ENCODE data around the gene CENPB. TPM values are rescaled to one million over a fixed set of nuclear protein-coding genes. Genes with fewer than 3 reads are reported as not detected.
"Not testable (repeated sequence)": the region's sequence is repeated elsewhere in the genome, so short reads cannot be mapped to it uniquely, and the experiment has no call there.

CENPB gene
- polyA plus RNA-seq, 3 donors: 34.3 to 41.0 (median 38.6) TPM

DNA sequence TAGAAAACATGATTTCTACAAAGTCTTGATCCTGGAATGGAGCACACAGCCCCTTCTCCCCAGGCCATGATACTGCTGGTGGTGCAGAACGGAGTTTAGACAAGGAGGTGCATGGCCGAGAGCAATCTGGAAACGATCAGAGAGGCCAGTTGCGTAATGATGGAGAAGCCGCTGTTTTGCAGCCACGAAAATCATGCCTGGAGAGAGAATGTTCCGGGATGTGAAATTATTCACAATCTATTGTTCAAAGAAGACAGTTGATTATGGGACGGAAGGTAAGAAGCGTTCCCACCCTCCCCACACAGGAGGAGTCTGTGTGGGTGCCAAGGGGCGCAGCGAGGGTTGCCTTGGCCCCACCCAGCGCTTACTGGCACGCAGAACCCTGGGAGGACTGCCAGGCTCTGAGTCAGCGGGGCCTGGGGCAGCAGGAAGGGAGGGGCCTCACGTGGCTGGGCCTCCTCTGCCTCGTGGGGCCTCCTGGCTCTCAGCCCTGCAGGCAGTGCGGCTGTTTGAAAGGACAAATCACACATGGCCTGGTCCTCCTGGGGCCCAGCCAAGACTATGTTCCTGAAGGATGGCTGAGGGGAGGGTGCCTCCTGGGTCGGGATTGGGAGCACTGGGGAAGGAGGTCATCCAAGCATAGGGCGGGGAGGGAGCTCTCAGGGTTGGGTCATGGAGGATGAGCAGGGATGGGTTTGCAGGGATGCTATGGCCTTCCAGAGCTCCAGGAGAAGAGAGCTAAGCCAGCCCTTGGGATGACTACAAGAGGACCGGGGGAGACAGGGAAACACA is 25.1 kb upstream of the CENPB start:
- DNase-seq (ENCODE audit: low read depth in 3 of 3, low spot score in 2 of 3): peak in 2 of 3 donors; percentile 79

DNA sequence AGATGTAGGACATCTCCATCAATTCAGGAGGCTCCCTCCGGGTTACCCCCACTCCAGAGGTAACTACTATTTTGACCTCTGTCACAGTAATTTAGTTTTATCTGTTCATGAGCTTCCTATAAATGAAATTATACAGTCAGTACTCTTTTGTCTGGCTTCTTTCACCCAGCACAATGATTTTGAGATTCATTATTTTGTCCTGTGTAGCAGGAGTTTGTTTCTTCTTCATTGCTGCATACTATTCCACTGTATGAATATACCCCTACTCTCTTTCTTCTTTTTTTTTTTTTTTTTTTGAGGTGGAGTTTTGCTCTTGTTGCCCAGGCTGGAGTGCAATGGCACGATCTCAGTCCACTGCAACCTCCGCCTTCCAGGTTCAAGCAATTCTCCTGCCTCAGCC is 22.0 kb upstream of the CENPB start:
- DNase-seq (ENCODE audit: low read depth in 3 of 3, low spot score in 2 of 3): no peak

DNA sequence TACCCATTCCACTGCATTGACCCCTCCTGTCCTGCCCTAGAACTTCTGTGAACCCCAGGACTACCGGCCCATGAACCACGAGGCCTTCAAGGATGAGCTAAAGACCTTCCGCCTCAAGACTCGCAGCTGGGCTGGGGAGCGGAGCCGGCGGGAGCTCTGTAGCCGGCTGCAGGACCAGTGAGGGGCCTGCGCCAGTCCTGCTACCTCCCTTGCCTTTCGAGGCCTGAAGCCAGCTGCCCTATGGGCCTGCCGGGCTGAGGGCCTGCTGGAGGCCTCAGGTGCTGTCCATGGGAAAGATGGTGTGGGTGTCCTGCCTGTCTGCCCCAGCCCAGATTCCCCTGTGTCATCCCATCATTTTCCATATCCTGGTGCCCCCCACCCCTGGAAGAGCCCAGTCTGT is 18.2 kb upstream of the CENPB start:
- no peak for DNase-seq (ENCODE audit: low read depth in 3 of 3, low spot score in 2 of 3)

DNA sequence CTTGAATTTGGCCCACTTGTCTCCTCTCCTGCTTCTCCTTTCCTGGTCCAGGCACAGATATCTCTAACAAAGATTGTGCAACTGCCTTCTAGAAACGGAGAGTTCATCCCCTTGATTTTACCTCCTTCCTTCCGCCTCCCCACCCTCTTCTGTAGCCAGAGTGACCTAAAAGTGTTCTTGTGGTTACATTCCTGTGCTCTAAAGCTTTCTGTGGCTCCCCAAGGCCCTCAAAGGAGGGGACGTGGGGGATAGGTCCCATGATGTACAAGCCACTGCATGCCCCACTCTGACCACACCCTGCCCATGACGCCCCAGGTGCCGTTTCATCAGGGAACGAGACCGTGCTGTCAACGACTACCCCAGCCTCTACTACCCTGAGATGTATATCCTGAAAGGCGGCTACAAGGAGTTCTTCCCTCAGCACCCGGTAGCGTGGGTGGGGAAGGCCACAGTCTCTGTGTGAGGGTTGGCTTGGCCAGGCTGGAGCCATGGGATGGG is 17.8 kb upstream of the CENPB start:
- no peak for DNase-seq (ENCODE audit: low read depth in 3 of 3, low spot score in 2 of 3)

DNA sequence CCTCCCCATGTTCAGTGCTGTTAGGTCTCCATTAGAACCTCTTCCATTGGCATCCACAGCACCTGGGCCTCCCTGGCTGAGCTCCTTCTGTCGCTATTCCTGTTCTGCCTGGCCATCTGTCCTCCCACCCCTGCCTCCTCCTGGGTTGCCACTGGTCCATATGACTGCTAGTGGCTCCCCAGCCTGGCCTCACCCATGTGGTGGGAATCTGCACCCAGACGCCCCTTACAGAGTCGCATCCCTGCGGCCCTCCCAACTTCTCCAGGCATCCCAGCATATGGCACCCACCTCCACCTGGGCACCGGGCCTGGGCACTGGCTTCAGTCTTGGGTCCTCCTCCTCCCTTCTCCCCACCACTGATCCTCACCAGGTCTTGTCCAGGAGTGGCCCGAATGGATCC is 17.3 kb upstream of the CENPB start:
- DNase-seq (ENCODE audit: low read depth in 3 of 3, low spot score in 2 of 3): no peak

DNA sequence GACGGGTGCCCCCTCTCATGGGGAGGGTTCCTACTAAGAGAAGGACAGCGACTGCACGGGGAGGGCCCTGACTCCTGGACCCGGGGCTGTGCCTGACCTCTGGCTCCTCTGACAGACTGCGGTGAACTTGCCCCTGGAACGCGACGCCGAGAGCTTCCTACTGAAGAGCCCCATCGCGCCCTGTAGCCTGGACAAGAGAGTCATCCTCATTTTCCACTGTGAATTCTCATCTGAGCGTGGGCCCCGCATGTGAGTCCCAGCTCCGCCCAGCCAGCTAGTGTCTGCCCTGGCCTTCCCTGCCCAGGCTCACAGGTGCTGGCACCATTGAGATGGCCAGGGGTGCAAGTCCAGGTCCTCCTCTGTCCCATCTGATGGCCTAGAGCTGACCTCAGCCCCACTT is 16.7 kb upstream of the CENPB start:
- DNase-seq (ENCODE audit: low read depth in 3 of 3, low spot score in 2 of 3): no peak

DNA sequence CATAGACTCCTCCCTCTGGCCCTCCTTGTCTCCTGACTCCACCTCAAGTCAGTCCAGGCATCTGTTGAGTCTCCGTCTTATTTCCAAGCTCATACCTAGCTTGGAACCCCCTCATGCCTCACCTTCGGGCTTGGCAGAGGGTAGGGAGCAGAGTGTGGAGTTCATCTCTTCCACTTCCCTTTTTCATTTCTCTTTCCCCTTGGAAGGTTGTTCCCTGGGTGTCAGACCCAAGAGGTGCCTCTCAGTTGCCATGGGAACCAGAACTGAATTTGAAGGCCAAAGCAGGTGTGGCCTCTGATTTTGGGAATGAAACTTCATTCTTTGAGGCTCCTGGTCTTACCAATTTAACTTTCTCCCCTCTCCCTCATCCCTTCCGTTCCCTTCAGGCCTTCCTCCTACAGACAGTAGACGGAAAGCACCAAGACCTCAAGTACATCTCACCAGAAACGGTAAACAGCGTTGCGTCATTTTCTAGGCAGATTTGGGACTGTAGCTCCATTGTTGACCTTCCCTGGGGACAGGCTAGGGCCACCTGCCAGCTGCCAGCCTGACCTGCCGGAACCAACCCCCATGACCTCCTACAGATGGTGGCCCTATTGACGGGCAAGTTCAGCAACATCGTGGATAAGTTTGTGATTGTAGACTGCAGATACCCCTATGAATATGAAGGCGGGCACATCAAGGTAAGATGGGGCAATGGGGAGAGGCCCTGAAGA is 16.1 kb upstream of the CENPB start:
- DNase-seq (ENCODE audit: low read depth in 3 of 3, low spot score in 2 of 3): no peak

DNA sequence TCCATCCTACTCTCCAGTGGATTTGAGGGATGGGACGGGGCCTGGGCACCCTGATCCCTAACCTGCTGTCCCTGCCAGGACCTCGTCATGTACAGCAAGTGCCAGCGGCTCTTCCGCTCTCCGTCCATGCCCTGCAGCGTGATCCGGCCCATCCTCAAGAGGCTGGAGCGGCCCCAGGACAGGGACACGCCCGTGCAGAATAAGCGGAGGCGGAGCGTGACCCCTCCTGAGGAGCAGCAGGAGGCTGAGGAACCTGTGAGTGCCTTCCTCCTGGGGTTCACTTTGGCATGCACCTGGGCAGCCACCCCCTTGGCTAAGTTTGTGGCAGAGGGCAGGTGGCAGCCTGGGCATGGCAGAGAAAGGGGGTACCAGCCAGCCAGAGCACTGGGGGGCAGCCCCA is 15.3 kb upstream of the CENPB start:
- DNase-seq (ENCODE audit: low read depth in 3 of 3, low spot score in 2 of 3): no peak

DNA sequence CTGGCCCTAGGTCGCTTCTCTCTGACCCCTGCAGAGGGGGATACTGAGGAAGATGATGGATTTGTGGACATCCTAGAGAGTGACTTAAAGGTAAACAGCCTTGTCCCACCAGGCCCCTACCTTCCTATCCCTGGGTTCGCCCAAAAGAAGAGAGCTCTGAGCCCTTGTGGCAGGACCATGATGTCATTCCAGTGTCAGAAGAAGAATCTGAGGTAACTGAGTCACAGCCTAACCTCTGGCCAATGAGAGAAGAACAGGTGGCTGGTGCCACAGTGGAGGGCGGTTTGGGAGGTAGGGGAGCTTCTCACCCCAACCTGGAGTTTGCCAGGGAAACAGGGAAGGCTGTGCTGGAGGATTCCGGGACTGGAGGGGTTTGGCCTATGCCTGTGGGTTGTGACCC is 14.8 kb upstream of the CENPB start:
- no peak for DNase-seq (ENCODE audit: low read depth in 3 of 3, low spot score in 2 of 3)

DNA sequence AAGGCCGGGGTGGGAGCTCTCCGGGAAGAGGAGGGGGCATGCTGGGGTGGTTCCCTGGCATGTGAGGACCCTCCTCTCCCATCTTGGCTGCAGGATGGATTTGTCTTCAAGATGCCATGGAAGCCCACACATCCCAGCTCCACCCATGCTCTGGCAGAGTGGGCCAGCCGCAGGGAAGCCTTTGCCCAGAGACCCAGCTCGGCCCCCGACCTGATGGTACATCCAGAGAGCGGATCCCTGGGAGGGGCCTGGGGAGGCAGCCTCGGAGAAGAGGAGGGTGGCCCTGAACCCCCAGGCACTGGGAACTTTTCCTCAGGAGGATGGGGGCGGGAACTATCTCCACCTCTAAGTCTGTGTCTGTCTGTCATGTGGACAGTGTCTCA is 14.3 kb upstream of the CENPB start:
- DNase-seq (ENCODE audit: low read depth in 3 of 3, low spot score in 2 of 3): no peak

DNA sequence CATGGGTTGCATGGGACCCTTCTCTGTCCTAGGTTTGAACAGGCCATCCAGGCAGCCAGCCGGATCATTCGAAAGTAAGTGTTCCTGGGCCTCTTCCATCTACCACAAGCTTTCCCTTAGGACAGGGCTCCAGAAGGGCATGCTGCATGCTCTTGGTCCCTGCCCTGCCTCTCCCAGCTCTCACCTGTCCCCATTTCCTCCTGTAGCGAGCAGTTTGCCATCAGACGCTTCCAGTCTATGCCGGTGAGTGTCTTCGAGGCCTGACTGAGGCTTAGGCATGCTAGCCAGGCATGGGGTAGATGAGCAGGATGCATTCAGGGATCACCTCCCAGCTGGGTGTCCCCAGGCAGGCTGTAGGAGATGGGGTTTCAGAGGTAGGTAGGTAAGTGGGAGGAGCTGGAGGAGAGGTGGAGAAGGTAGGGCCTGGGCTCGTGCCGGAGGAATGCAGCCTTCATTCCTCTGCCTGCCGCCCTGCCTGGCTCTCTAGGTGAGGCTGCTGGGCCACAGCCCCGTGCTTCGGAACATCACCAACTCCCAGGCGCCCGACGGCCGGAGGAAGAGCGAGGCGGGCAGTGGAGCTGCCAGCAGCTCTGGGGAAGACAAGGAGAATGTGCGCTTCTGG is 13.8 kb upstream of the CENPB start:
- no peak for DNase-seq (ENCODE audit: low read depth in 3 of 3, low spot score in 2 of 3)

DNA sequence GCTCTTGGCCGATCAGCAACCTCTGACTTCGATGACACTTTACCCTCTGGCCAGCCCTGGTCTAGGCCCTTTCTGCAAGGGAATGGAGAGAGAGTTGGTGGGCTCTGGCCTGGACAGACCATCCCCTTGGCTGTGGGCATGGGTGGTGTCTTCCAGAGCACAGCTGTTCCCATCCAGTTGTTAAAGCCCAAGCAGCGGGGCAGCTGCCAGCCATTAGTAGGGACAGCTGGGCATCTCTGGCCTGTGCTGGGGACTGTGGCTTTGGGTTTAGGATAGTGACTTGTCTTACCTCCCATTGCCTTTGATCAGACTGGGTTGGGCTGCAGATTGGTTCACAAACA is 12.3 kb upstream of the CENPB start:
- no peak for DNase-seq (ENCODE audit: low read depth in 3 of 3, low spot score in 2 of 3)

DNA sequence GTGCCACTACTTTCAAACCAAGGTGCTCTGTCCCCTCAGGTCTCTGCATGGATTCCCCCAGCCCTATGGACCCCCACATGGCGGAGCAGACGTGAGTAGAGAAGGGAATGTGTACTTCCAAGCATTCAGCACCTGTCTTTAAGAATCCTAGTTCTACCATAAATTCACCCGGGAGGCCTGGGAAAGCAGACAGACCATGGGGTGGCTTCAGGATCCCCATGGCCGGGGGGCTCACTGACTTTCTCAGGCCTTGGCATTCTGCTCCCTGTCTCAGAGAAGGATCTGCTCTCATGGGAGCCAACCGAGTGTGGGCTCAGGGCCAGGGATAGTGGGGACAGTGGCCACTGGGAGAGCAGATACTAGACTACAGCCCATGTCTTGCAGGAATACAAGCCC is 11.8 kb upstream of the CENPB start:
- no peak for DNase-seq (ENCODE audit: low read depth in 3 of 3, low spot score in 2 of 3)

DNA sequence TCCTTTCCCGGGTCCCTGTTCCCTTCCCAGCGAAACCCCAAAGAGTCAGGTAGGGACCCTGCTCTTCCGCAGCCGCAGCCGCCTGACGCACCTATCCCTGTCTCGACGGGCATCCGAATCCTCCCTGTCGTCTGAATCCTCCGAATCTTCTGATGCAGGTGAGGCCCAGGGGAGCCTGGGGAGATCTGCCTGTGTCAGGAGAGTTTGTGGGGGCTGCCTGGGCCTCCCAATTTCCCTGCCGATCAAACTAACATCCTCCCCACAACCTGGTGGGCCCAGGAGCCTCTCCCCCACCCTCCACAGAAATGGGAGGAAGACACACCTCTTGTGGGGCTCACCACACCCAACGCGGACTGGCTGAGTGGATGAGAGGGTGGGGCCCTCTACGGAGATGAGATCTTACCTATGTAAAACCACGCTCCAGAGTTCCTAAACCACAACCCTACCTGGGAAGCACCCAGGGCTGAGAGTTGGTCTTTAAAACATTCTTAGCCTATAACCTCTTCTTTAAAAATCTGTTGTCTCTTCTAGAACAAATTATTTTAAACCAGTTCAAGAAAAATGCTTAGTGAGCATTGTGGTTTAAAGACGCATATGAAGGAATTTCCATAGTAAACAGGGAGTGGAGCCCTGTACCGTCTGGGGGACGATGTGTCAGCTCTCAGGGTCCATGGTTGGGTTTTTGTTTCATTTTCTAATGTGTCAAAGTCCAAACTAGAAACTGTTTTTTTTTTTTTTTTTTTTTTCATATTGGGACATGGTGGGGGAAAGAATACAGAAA is 11.2 kb upstream of the CENPB start:
- DNase-seq (ENCODE audit: low read depth in 3 of 3, low spot score in 2 of 3): no peak

DNA sequence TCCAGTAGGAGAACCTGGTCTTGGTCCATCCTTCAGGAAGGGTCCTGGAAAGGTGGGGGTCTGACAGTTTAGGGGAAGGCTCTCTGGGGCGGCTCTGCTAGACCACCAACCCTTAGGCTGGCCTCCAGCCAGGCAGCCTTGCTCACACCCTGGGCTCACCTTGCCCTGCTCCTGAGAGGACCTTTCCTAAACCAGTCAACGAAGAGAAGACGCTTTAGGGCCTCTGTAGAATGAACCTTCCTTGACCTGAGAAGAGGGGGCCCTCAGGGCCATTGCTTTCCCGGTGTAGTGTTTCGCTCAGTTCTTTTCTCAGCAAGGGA is 10.6 kb upstream of the CENPB start:
- DNase-seq (ENCODE audit: low read depth in 3 of 3, low spot score in 2 of 3): no peak

DNA sequence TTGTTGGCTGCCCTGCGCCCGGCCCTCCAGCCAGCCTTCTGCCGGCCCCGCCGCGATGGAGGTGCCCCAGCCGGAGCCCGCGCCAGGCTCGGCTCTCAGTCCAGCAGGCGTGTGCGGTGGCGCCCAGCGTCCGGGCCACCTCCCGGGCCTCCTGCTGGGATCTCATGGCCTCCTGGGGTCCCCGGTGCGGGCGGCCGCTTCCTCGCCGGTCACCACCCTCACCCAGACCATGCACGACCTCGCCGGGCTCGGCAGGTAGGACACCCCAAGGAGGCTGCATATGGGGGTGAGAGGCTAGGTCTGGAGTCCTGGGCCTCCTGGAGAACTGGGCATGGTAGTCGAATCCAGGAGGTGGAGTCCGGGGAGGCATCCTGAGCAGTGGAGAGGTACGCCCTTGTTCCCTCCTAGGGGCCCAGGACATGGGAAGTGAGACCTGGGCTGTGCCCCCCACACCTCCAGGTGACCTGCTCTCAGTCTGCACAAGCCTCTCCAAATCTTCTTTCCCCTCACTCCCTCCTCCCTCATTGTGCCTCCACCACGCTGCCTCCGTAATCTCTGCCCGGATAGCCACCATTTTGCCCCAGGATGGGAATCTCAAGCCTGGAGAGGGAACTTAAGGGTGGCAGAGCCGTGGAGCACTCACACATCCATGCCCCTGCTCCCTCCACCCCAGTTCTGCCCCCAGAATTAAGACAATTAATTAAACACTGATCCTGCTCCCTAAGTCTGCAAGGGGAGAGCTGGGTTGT is 10.1 kb upstream of the CENPB start:
- DNase-seq (ENCODE audit: low read depth in 3 of 3, low spot score in 2 of 3): no peak

DNA sequence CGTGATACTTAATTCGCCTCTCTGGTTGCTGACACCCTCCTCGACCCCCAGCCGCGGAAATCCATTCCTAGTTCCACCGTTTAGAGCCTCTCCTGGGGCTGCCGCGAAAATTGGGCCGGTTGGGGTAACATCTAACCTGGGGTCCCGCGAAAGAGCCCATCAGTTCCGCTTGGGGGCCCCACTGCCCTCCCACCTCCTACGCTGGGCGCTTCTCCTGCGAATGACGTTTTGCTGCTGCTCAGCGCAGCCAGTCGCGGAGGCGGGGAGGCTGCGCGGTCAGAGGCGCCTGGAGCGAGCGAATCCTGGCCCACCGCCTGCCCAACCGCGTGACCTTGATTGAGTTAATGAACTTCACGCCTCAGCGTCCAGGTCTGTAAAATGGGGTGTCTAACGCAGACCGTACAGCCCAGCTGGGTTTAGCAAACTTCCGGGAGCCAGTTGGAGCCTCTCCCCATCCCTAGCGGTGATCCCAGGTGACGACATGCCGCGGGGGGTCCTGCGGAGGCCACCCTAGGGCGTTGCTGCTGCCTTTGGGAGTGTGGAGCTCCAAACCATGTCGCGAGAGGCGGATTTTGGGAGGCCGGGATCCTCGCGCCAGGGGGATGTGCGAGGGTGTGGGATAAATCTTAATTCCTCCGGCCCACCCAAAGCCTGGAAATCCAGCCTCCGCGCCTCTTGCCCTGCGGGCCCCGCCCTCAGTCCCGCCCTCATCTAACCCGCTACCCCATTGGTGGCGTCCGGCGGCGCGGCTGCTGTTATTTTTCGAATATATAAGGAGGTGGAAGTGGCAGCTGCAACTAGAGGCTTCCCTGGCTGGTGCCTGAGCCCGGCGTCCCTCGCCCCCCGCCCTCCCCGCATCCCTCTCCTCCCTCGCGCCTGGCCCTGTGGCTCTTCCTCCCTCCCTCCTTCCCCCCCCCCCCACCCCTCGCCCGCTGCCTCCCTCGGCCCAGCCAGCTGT is 9.2 kb upstream of the CENPB start, which contains the start of gene CDC25B:
Gene CDC25B, plus strand, starts transcription at position 800 of the 958 bp plus-strand sequence. CDS start 222 bp downstream, outside the sequence.
- peak in 2 of 3 donors; percentile 82 to 86 for DNase-seq (ENCODE audit: low read depth in 3 of 3, low spot score in 2 of 3)

DNA sequence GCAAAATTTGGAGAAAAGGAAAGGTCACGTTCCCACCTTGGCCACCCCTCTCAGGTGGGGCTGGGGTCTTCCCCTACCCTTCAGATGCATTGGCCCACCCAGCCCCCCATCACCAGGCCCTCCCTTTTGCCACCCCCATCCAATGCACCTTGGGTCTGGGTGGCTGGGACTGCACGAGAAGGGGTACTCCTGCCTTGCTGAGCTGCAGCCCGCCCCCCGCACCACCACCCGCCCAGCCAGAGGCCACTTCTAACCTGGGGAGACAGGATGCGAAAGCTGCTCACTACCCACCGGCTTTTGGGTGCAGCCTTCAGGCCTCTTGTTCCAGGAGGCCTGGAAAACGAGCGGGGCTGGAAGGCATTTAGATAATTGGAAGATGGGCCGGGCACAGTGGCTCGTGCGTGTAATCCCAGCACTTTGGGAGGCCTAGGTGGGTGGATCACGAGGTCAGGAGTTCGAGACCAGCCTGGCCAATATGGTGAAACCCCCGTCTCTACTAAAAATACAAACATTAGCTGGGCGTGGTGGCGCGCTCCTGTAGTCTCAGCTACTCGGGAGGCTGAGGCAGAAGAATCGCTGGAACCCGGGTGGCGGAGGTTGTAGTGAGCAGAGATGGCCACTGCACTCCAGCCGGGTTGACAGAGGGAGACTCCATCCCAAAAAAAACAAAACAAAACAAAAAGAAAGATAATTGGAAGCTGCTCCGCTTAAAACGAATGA is 8.3 kb upstream of the CENPB start:
- no peak for DNase-seq (ENCODE audit: low read depth in 3 of 3, low spot score in 2 of 3)

DNA sequence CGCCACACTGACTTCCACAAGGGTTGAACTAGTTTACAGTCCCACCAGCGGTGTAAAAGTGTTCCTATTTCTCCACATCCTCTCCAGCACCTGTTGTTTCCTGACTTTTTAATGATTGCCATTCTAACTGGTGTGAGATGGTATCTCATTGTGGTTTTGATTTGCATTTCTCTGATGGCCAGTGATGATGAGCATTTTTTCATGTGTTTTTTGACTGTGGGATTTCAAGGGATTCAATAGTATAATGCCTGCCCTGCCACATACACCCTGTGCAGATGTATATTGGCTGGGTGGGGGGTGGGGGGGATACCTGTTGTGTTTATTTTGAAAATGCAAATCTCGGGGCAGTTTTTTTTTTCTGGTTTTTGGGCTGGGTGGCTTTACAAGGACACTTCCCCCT is 7.6 kb upstream of the CENPB start:
- DNase-seq (ENCODE audit: low read depth in 3 of 3, low spot score in 2 of 3): not testable (repeated sequence)

Data from right renal cortex interstitium (tissue), 3 donors.